DMS153 treated with DMSO at 0.1 percent for 48 hours (cell line): ENCODE results near the gene MAN1B1.
A peak's percentile ranks its signal among the peaks of the same experiment; 100 is the strongest.
"Not testable (repeated sequence)": the region's sequence is repeated elsewhere in the genome, so short reads cannot be mapped to it uniquely, and the experiment has no call there.

ENCODE experiments used
- DNase-seq: peaks from one replicate; lab custom pipeline; 2025; ENCODE audit not compliant: unreplicated experiment; lab: John Stamatoyannopoulos, UW

Gene MAN1B1

DNA sequence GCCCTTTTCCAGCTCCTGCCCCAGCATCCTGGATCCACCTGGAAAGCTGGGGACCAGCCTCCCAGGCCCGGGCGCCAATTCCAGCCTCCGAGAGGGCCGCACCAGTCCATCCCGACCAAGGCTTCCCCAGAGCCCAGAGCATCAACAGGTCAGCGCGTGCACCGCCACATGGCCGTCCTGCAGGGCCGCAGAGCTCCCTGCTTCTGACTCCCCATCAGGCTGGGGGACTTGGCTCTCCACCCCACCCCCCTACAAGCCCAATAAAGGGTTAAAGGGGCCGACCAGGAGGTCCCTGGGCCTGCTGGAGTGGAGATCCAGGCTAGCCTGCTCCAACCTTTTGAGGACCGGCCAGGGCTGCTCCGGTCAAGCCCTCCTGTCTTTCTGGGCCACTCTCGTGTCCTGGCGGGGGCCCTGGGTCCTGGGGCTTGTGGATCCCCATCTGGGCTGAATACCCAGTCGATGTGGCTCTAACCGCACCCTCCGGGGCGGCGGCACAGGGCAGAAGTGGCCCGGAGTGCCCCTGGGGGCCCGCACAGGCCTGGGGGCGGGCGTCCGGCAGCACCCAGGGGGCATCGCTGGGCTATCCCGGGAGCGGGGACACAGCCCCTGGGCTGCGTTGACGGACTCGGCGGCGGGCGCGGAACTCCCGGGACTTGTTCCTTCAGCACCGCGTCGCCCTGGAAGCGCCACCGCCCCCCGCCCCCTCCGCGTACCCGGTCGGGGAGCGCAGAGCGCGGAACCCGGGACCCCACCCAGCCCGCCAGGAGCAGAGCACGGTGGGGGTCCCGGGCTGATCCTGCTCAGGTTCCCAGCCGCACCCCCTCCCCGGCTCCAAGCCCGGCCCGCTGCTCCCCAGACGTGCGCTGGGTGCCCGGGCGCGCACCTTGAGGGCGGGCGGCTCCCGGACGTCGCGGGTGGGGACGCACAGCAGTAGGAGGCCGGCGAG, 33.5 kb upstream of the MAN1B1 start:
- no peak for DNase-seq

GRCh38 chr9:137053944-137054931, 32.5 kb upstream of the MAN1B1 start, which contains the start of gene ENTPD2:
TSS of gene ENTPD2 (minus strand) at chr9:137054061. CDS start at chr9:137053997, 64 bp downstream.
- peak; percentile 44 for DNase-seq

DNA sequence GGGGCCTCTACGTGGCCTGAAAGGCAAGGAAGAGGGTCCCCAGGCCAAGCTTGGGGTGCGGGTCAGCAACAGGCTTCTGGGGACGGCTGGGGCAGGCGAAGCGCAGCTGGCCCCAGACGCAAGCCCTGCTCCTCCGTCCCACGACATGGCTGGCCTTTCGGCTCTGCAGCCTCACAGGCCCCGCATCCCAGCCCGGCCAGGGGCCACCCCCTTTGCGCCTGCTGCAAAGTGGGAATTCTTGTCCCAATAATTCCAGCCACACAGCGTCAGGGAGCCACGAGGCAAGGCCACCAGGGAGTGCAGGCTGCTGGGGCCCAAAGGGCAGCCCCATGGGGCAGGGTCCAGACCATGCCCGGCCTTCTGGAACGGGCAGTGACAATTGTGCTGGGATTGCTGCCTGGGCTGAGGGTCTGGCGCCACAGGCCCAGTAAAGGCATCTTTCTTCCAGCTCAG, 31.8 kb upstream of the MAN1B1 start:
- no peak for DNase-seq

DNA sequence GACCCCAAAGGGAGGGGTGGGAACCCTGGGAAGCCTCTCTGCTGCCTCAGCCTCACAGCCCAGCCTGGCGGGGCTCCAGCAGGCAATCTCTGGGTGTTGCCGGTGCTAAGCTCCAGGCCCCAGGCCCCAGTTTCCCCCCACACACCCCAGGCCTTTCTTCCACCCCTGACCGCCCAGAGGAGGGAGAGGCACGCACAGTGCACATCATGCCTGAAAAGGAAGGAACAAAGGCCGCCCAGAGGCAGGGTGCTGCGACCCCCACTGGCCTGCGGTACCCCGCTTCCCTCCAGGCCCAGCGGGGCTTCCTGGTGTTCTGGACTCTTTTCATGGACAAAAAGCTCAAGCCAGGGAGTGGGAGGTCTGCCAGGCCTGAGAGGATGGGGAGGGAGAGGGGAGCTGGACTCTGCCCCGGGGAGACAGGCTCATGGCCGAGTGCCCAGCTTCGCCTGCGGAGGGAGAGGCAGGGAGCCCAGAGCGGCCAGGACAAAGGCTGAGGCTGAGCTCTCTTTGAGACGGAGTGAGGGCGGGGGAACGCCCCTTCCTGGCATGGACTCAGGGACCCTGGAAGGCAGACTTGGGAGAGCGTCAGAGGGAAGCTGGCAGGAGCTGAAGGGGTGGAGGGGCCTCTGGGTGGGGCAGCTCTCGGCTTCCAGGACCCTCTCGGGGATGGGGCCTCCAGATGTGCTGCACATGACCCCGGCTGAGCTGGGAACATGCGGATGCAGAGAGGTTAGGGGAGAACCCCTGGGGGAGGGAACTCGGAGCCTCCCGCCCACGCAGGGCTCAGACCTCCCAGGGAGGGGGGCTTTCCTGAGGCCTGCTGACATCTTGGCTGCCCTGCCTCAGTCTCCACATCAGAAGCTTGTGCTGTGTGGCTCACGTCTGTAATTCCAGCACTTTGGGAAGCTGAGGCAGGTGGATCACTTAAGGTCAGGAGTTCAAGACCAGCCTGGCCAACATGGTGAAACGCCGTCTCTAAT, 31.1 kb upstream of the MAN1B1 start:
- peak; percentile 53 for DNase-seq

DNA sequence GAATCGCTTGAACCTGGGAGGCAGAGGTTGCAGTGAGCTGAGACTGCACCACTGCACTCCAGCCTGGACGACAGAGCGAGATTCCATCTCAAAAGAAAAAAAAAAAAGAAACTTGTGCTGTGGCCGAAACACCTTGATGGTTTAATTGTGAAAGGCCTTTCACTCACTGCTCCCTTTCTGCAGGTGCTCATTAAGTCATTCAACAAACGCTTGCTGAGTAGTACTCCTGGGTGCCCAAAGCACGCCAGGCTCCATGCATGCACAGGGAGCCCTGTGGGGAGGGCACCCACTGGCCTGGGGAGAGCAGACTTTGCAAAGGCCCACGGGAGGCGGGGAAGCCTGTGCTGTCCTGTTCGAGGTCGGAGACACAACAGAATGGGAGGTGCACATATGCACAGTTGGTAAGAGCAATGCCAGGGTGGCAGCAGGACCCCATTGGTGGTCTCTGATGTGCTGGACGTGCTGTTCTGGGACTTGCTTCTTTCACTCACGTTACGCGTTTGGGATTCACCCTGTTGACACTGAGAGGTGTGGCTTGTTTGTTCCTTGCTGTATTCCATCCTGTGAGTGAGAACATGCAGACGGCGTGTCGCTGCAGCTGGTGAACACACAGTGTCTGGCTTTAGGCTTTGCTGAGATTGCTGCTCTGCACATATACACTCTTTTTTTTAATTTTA, 29.9 kb upstream of the MAN1B1 start:
- DNase-seq: no peak

DNA sequence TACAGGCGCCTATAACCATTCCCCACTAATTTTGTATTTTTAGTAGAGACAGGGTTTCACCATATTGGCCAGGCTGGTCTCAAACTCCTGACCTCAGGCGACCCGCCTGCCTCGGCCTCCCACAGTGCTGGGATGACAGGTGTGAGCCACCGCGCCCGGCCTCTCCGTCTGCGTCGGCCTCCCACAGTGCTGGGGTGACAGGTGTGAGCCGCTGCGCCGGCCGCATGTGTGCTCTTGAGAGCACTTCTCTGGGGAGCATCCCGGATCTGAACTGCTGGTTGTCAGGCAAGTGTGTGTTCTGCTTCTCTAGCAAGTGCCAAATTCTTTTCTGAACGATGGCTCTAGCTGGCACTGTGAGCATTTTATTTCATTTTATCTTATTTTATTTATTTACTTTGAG, 29.2 kb upstream of the MAN1B1 start:
- peak; percentile 31 for DNase-seq

DNA sequence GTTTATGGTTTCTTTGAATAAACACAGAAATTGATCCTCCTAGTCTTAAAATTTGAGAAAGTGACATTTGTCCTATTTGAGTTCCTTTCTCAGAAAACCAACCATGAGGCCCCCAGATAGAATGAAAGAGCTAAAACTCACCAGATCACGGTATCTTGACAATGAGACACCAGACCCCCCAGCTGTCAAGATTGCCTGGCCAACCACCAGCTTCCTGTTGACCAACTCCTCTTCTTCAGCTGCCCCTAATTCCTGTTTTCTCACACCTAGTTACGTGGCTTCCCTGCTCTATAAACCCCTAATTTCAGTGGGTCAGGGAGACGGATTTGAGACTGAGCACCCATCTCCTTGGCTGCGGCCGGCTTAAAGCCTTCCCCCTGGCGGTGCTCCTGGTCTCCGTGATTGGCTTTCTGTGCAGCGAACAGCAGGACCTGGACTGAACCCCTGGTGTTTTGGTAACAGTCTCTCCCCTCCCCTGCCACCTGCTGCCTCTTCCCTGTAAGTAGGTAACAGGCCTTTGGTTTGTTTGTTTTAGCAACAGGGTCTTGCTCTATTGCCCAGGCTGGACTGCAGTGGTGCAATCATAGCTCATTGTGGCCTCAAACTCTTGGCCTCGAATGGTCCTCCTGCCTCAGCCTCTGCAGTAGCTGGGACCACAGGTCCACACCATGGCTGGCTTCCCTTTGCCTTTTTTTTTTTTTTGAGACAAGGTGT, 28.1 kb upstream of the MAN1B1 start:
- DNase-seq: no peak

- DNase-seq: no peak
Measured at GRCh38 chr9:137062384-137062783, 24.4 kb upstream of the MAN1B1 start.

GRCh38 chr9:137062798-137063197, 24.0 kb upstream of the MAN1B1 start:
- DNase-seq: not testable (repeated sequence)

GRCh38 chr9:137063311-137064026, 23.3 kb upstream of the MAN1B1 start:
- no peak for DNase-seq

DNA sequence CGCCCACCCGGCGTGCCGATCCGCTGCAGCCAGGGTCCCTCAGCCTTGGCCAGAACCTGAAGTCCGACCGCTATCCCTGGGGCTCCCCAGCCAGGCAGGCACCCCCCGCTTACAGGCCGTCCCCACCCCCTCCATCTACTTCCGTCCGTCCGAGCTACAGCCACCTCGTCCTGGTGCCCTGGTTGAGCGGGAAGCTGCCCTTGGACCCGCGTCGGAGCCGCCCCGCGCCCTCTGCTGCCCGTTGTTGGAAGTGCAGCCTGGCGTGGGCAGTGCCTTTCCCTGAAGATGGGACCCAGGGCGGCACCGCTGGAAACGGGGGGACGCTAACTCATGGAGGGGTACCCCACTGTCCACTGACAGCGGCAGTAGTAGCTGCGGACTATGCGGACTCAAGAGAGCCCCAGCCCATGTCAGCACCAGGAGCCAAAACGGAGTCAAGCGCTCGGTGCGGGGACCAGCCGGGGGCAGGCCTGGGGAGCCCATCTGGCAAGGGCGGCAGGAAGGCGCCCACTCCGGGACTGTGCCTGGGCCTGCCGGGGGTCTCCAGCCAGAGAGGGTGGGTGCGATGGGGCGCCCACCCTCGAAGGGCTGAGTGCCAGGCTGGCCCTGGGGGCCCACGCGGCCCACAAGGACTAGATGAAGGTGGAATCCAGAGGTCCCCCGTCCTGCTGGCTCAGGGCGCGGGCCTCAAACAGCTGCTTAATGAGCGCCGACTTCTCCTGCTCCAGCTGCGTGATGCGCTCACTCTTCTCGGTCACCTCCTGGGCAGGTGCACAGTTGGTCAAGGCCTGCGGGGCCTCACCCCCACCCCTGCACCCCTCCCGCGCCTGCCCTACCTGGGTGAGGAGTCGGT, 22.5 kb upstream of the MAN1B1 start:
- no peak for DNase-seq

GRCh38 chr9:137064880-137065164, 22.0 kb upstream of the MAN1B1 start:
- DNase-seq: no peak

- DNase-seq: no peak
Measured at GRCh38 chr9:137065336-137065967, 21.3 kb upstream of the MAN1B1 start.

GRCh38 chr9:137066096-137066861, 20.5 kb upstream of the MAN1B1 start:
- no peak for DNase-seq

GRCh38 chr9:137067860-137068538, 18.8 kb upstream of the MAN1B1 start:
- peak; percentile 73 for DNase-seq
